H1 (cell line): ENCODE results near the gene PBOV1. TPM values are rescaled to one million over a fixed set of nuclear protein-coding genes. Genes with fewer than 3 reads are reported as not detected.

Source experiments
- CTCF ChIA-PET: fragments of 300-600 bp; sonication (Branson Sonifier 250); formaldehyde crosslinking; loops from one replicate; lab custom pipeline; 2021; ENCODE audit not compliant: partially characterized antibody; lab: Charles Lee
- POLR2A ChIA-PET: fragments of 300-600 bp; sonication (Branson Sonifier 250); formaldehyde crosslinking; loops from one replicate; lab custom pipeline; 2021; ENCODE audit warnings: inconsistent platforms; ENCODE audit not compliant: partially characterized antibody; lab: Charles Lee
- DNase-seq, 2 experiments: peaks; one replicate each; pipeline versions ENCODE4 v3.0.0 to v3.0.0-alpha.2; 2010 to 2022; ENCODE audit warnings: low spot score in 2 of 2, low read depth in 1 of 2, mixed read lengths in 1 of 2
- FAIRE-seq: peaks from 2 replicates; lab custom pipeline; 2011; peaks lifted over from hg19 to GRCh38; lab: Jason Lieb, UNC
- H2AFZ ChIP-seq: 2 replicates; pipeline ENCODE4 v1.8.1; 2012; ENCODE audit warnings: low read length, inconsistent platforms
- H2AK5ac ChIP-seq: 2 replicates; pipeline ENCODE4 v1.6.1; 2013; ENCODE audit warnings: low read depth, low read length
- H2BK120ac ChIP-seq: replicated peaks from 2 replicates; pipeline ENCODE3; 2013; ENCODE audit warnings: low read depth, low read length, inconsistent platforms
- H2BK12ac ChIP-seq: 2 replicates; pipeline ENCODE4 v1.6.1; 2013; ENCODE audit warnings: low read depth, low read length
- H2BK15ac ChIP-seq: 2 replicates; pipeline ENCODE4 v1.6.1; 2013; ENCODE audit warnings: low read length
- H2BK20ac ChIP-seq: 2 replicates; pipeline ENCODE4 v1.6.1; 2013; ENCODE audit warnings: low read length
- H2BK5ac ChIP-seq: 2 replicates; pipeline ENCODE4 v1.6.1; 2013; ENCODE audit warnings: low read depth, low read length
- H3K14ac ChIP-seq: 2 replicates; pipeline ENCODE4 v1.6.1; 2013; ENCODE audit warnings: inconsistent platforms; ENCODE audit not compliant: insufficient read length
- H3K18ac ChIP-seq: 2 replicates; pipeline ENCODE4 v1.6.1; 2013; ENCODE audit warnings: low read length; ENCODE audit errors: extremely low read depth
- H3K23ac ChIP-seq: 2 replicates; pipeline ENCODE4 v1.6.1; 2013; ENCODE audit warnings: inconsistent platforms; ENCODE audit not compliant: insufficient read length
- H3K23me2 ChIP-seq: 2 replicates; pipeline ENCODE4 v1.6.1; 2013; ENCODE audit warnings: low read depth, low read length
- H3K27ac ChIP-seq: 2 replicates; pipeline ENCODE4 v1.6.1; 2011; ENCODE audit warnings: low read depth, low read length, inconsistent platforms
- H3K27me3 ChIP-seq, 4 experiments: replicated peaks in 1 of 4; 1 replicate in 1 of 4; 2 replicates in 3 of 4; pipeline versions ENCODE4 v1.6.1 to v1.8.1; 2011 to 2013; ENCODE audit warnings: low read length in 3 of 4, mild to moderate bottlenecking in 3 of 4, inconsistent platforms in 2 of 4, mixed read lengths in 2 of 4, moderate library complexity in 1 of 4; ENCODE audit not compliant: control insufficient read depth in 3 of 4, insufficient read depth in 3 of 4; ENCODE audit errors: extremely low read depth in 1 of 4
- H3K36me3 ChIP-seq, 4 experiments: 2 replicates each; pipeline versions ENCODE4 v1.6.1 to v1.8.1; 2011 to 2013; ENCODE audit warnings: mild to moderate bottlenecking in 4 of 4, low read length in 3 of 4, moderate library complexity in 2 of 4, control low read depth in 1 of 4, inconsistent platforms in 1 of 4; ENCODE audit not compliant: insufficient read depth in 4 of 4, control insufficient read depth in 2 of 4
- H3K4ac ChIP-seq: replicated peaks from 2 replicates; pipeline ENCODE3; 2013; ENCODE audit warnings: low read length, low read depth, mixed read lengths, inconsistent platforms; ENCODE audit not compliant: insufficient read length
- H3K4me1 ChIP-seq, 4 experiments: replicated peaks in 1 of 4; 1 replicate in 1 of 4; 2 replicates in 3 of 4; pipeline versions ENCODE4 v1.6.1 to v1.8.1; 2011 to 2013; ENCODE audit warnings: low read length in 3 of 4, inconsistent platforms in 2 of 4, mixed read lengths in 1 of 4; ENCODE audit not compliant: insufficient read depth in 4 of 4, control insufficient read depth in 3 of 4
- H3K4me2 ChIP-seq, 2 experiments: 2 replicates each; pipeline versions ENCODE4 v1.6.1 to v1.8.1; 2011 to 2013; ENCODE audit warnings: low read depth in 2 of 2, low read length in 2 of 2, control low read depth in 1 of 2, inconsistent platforms in 1 of 2, mild to moderate bottlenecking in 1 of 2; ENCODE audit not compliant: insufficient read depth in 1 of 2
- H3K4me3 ChIP-seq, 4 experiments: fragments of 200-600, 300-600 bp in 1 of 4; sonication (generic), shearing (Covaris generic), sonication (Bioruptor Twin) in 1 of 4; 2 replicates each; pipeline versions ENCODE4 v1.5.1 to v1.8.1; 2011 to 2016; ENCODE audit warnings: low read length in 4 of 4, low read depth in 3 of 4, control low read depth in 2 of 4, inconsistent platforms in 2 of 4, mild to moderate bottlenecking in 2 of 4, mixed read lengths in 1 of 4, moderate library complexity in 1 of 4; ENCODE audit not compliant: insufficient read depth in 2 of 4; ENCODE audit errors: extremely low read depth in 1 of 4
- H3K56ac ChIP-seq: replicated peaks from 2 replicates; pipeline ENCODE3; 2013; ENCODE audit warnings: low read depth, mild to moderate bottlenecking, mixed read lengths, low read length, inconsistent platforms; ENCODE audit not compliant: insufficient read length
- H3K79me1 ChIP-seq: 2 replicates; pipeline ENCODE4 v1.6.1; 2013; ENCODE audit warnings: low read depth, low read length, control low read depth
- H3K79me2 ChIP-seq, 2 experiments: 2 replicates each; pipeline versions ENCODE4 v1.6.1 to v1.8.1; 2012 to 2013; ENCODE audit warnings: low read length in 2 of 2, mild to moderate bottlenecking in 2 of 2, inconsistent platforms in 1 of 2; ENCODE audit not compliant: insufficient read depth in 2 of 2, control insufficient read depth in 1 of 2
- H3K9ac ChIP-seq, 4 experiments: replicated peaks in 1 of 4; 1 replicate in 1 of 4; 2 replicates in 3 of 4; pipeline versions ENCODE4 v1.6.1 to v1.8.1; 2011 to 2013; ENCODE audit warnings: low read depth in 3 of 4, low read length in 3 of 4, control low read depth in 2 of 4, mild to moderate bottlenecking in 2 of 4, moderate library complexity in 2 of 4, inconsistent platforms in 1 of 4; ENCODE audit errors: extremely low read depth in 1 of 4
- H3K9me3 ChIP-seq, 2 experiments: 2 replicates each; pipeline versions ENCODE4 v1.6.1 to v1.8.1; 2012 to 2013; ENCODE audit warnings: mild to moderate bottlenecking in 2 of 2, moderate library complexity in 2 of 2, control low read depth in 1 of 2, inconsistent platforms in 1 of 2, low read depth in 1 of 2, low read length in 1 of 2, mixed read lengths in 1 of 2; ENCODE audit not compliant: insufficient read depth in 2 of 2
- H4K20me1 ChIP-seq, 2 experiments: replicated peaks in 1 of 2; 2 replicates each; pipeline versions ENCODE3 to v1.8.1; 2011 to 2013; ENCODE audit warnings: inconsistent platforms in 2 of 2, low read length in 2 of 2, mild to moderate bottlenecking in 1 of 2; ENCODE audit not compliant: insufficient read depth in 2 of 2, control insufficient read depth in 1 of 2
- H4K5ac ChIP-seq: 2 replicates; pipeline ENCODE4 v1.6.1; 2013; ENCODE audit warnings: low read length, low read depth, mixed read lengths, inconsistent platforms; ENCODE audit not compliant: insufficient read length
- H4K8ac ChIP-seq: 2 replicates; pipeline ENCODE4 v1.8.0; 2013; ENCODE audit warnings: mild to moderate bottlenecking, moderate library complexity, low read length, inconsistent platforms; ENCODE audit not compliant: insufficient read depth; ENCODE audit errors: extremely low read depth
- H4K91ac ChIP-seq: replicated peaks from 2 replicates; pipeline ENCODE3; 2013; ENCODE audit warnings: low read length, mixed read lengths, inconsistent platforms; ENCODE audit not compliant: insufficient read length
- CREB1 ChIP-seq: IDR thresholded peaks from 2 replicates; pipeline ENCODE4 v1.6.1; 2012; ENCODE audit warnings: inconsistent platforms
- E2F6 ChIP-seq: IDR thresholded peaks from 2 replicates; pipeline ENCODE4 v1.6.1; 2012; ENCODE audit warnings: inconsistent platforms
- EGR1 ChIP-seq: IDR thresholded peaks from 2 replicates; pipeline ENCODE4 v1.6.1; 2011; ENCODE audit warnings: low read depth, low read length, borderline replicate concordance
- FOSL1 ChIP-seq: IDR thresholded peaks from 2 replicates; pipeline ENCODE4 v1.6.1; 2011; ENCODE audit warnings: mild to moderate bottlenecking, low read depth, low read length, moderate library complexity; ENCODE audit not compliant: insufficient read depth
- KDM5A ChIP-seq: fragments of 200-600 bp; IDR thresholded peaks from 2 replicates; pipeline ENCODE4 v1.7.1; 2012; ENCODE audit warnings: mild to moderate bottlenecking, low read length, inconsistent platforms, mixed read lengths
- PHF8 ChIP-seq: fragments of 200-600 bp; sonication (generic); conservative IDR thresholded peaks from 2 replicates; pipeline ENCODE4 v1.7.1; 2012; ENCODE audit warnings: low read depth, mild to moderate bottlenecking, inconsistent platforms, low read length, moderate library complexity
- POLR2AphosphoS5 ChIP-seq: IDR thresholded peaks from 2 replicates; pipeline ENCODE4 v1.6.1; 2011; ENCODE audit warnings: low read depth, low read length
- RAD21 ChIP-seq, 2 experiments: IDR thresholded peaks in 1 of 2; conservative IDR thresholded peaks in 1 of 2; 2 replicates each; pipeline ENCODE4 v1.6.1; 2011; ENCODE audit warnings: low read depth in 2 of 2, low read length in 2 of 2, improper control_type of control experiment in 1 of 2, inconsistent platforms in 1 of 2, mild to moderate bottlenecking in 1 of 2, moderate library complexity in 1 of 2
- SAP30 ChIP-seq: fragments of 300-600 bp; sonication (generic); IDR thresholded peaks from 2 replicates; pipeline ENCODE4 v1.7.1; 2012; ENCODE audit warnings: low read length, moderate library complexity, mild to moderate bottlenecking, inconsistent platforms; ENCODE audit not compliant: insufficient read depth, insufficient replicate concordance
- SIX5 ChIP-seq: IDR thresholded peaks from 2 replicates; pipeline ENCODE4 v1.6.1; 2011; ENCODE audit warnings: mild to moderate bottlenecking, low read depth, low read length
- SUZ12 ChIP-seq: fragments of 200-600 bp; sonication (generic); IDR thresholded peaks from 2 replicates; pipeline ENCODE4 v1.6.1; 2012; ENCODE audit warnings: mild to moderate bottlenecking, inconsistent platforms, low read length, moderate library complexity, mixed read lengths
- TBP ChIP-seq: IDR thresholded peaks from 2 replicates; pipeline ENCODE4 v1.6.1; 2011; ENCODE audit warnings: low read depth, low read length, improper control_type of control experiment
- USF2 ChIP-seq: IDR thresholded peaks from 2 replicates; pipeline ENCODE4 v1.6.1; 2011; ENCODE audit warnings: low read length, improper control_type of control experiment
- WGBS, 2 experiments: shearing (Covaris generic) in 1 of 2; methylation state at CpG; one replicate each; pipeline versions ENCODE4 v1.1.6 to v1.1.7; 2013 to 2015; ENCODE audit warnings: low lambda C conversion rate in 2 of 2, mixed read lengths in 2 of 2, inconsistent platforms in 1 of 2, low coverage in 1 of 2, missing lambda C conversion rate in 1 of 2; ENCODE audit not compliant: insufficient replicate concordance in 2 of 2, insufficient coverage in 1 of 2, insufficient read length in 1 of 2; ENCODE audit errors: extremely low coverage in 1 of 2, missing lambda C conversion rate in 1 of 2; 5-methylcytosine and 5-hydroxymethylcytosine counted together
- polyA plus RNA-seq, 7 experiments: library from polyadenylated mRNA; depleted of rRNA in 3 of 7; stranded (reverse) in 5 of 7; unstranded in 2 of 7; fragments of >200 nt in 5 of 7; fragments of 200-250 nt in 2 of 7; gene quantifications; 1 replicate in 5 of 7; 2 replicates in 1 of 7; 4 replicates in 1 of 7; pipeline versions ENCODE4 v1.2.1 to v1.2.3, GENCODE V29; 2011 to 2013; ENCODE audit warnings: missing spikeins in 2 of 7, mixed read lengths in 2 of 7
- total RNA-seq: library from RNA; stranded (reverse); fragmentation: NEBNext Ultra II Directional; extraction: Animal tissue kit (Norgen Biotek cat#: 25700); gene quantifications from 2 replicates; pipeline ENCODE4 v1.2.1, GENCODE V29; 2021

Gene PBOV1
- total and polyA plus RNA-seq, 2 of the 8 experiments (the other 6 are each of a cell fraction or from before 2014, with no cell fraction given), result not detected

- no peak overlapping the region for H3K14ac ChIP-seq
- no peak overlapping the region for H3K23ac ChIP-seq
- no peak overlapping the region for H4K8ac ChIP-seq
- no peak overlapping the region for H2BK12ac ChIP-seq
- H3K4me3 ChIP-seq, result no peak overlapping the region
- no peak overlapping the region for H2BK20ac ChIP-seq
- no peaks in the 10 kb centered on the region for H4K20me1 ChIP-seq
- no peaks in the 10 kb centered on the region for H3K23me2 ChIP-seq
- no peak overlapping the region for H2BK120ac ChIP-seq
- H3K79me2 ChIP-seq, result no peaks in the 10 kb centered on the region
- no peak overlapping the region for H4K91ac ChIP-seq
- ChIA-PET POLR2A (no interaction called here), CTCF (interaction anchor here (0.6 to 1.5 kb wide), 4 partner anchors 27 to 236 kb away, joined by 3 to 4 read pairs (median 4); no protein-coding TSS in a partner anchor)
- no peak overlapping the region for H3K56ac ChIP-seq
- no peak overlapping the region for H3K4me2 ChIP-seq
- H3K9me3 ChIP-seq, result no peaks in the 10 kb centered on the region
- no peak overlapping the region for H3K27ac ChIP-seq
- H2AK5ac ChIP-seq, result no peak overlapping the region; the same call in 1 of the 2 replicates
- H3K36me3 ChIP-seq, result 0 out of 8 replicates have a peak, but pooled peaks cover 0 to 3% (median 0%) of the 10 kb centered on the region in 4 experiments
- H3K18ac ChIP-seq, result no peak overlapping the region
- no peak overlapping the region for H2BK5ac ChIP-seq
- H3K4ac ChIP-seq, result no peak overlapping the region
- no peak for FAIRE-seq
- no peaks in the 10 kb centered on the region for H3K4me1 ChIP-seq
- no peak overlapping the region for H2AFZ ChIP-seq
- no peak overlapping the region for H4K5ac ChIP-seq
- 94% methylated on average over 6 of the region's 6 CpGs; no CpG with 5 or more reads in 1 of the 2 experiments for WGBS, 2 experiments
- H3K79me1 ChIP-seq, result no peaks in the 10 kb centered on the region
- no peak for DNase-seq
- no peak overlapping the region for H3K9ac ChIP-seq
- no peaks in the 10 kb centered on the region for H3K27me3 ChIP-seq
- no peak overlapping the region for H2BK15ac ChIP-seq
- no peak for TF ChIP-seq E2F6
- no peak for TF ChIP-seq CREB1
- no peak for TF ChIP-seq RAD21 (IDR thresholded peaks at IDR 0.05 in 1 of 2, conservative IDR thresholded peaks at IDR 0.05 in 1 of 2; ENCODE audit: low read depth in 2 of 2, low read length in 2 of 2)
- no peak for TF ChIP-seq PHF8
- TF ChIP-seq EGR1, result no peak
- no peak for TF ChIP-seq TBP
- no peak for TF ChIP-seq SUZ12
- TF ChIP-seq FOSL1, result no peak
- no peak for TF ChIP-seq USF2
- TF ChIP-seq SIX5, result no peak
- no peak for TF ChIP-seq SAP30
- TF ChIP-seq KDM5A, result no peak
- no peak for TF ChIP-seq POLR2AphosphoS5
Measured at GRCh38 chr6:138238368-138238767, 20.1 kb upstream of the PBOV1 start.
